Sciatic nerve (tissue), 2 donors: ENCODE results near the gene WWC1. TPM values are rescaled to one million over a fixed set of nuclear protein-coding genes. Genes with fewer than 3 reads are reported as not detected.
"Not testable (repeated sequence)": the region's sequence is repeated elsewhere in the genome, so short reads cannot be mapped to it uniquely, and the experiment has no call there.

Experiments
- ATAC-seq: fragments of 200-7000 bp; cut with Tn5 transposase; one replicate; pipeline ENCODE4 v1.9.1; 2020; ENCODE audit warnings: mild to moderate bottlenecking, moderate library complexity
- DNase-seq: peaks from one replicate; pipeline ENCODE4 v3.0.0-alpha.2; 2020; ENCODE audit warnings: low spot score
- intact Hi-C: fragments of 100-400 bp; cut with DNase I; formaldehyde crosslinking; loops from one replicate; pipeline ENCODE4 v1.14.2; 2022
- total RNA-seq: library from RNA; stranded (reverse); fragmentation: NEBNext Ultra II Directional; extraction: Animal tissue kit (Norgen Biotek cat#: 25700); gene quantifications from one replicate; pipeline ENCODE4 v1.2.1, GENCODE V29; 2021
- donor health status: DM: no; HTN: no; CAD: no.
- donor health status: DM: no; HTN: no; CAD: no.

Gene WWC1
- total RNA-seq, 1 donor from 2014 or later: 2.1 TPM

GRCh38 chr5:168324859-168325630 lies 33.6 kb downstream of the WWC1 start:
- intact Hi-C loops: no loop called here
- no peak for DNase-seq
- no peak for ATAC-seq

GRCh38 chr5:168327019-168327421 lies 35.6 kb downstream of the WWC1 start:
- no peak for ATAC-seq
- no peak for DNase-seq
- intact Hi-C loops: no loop called here

- no peak for ATAC-seq
- intact Hi-C loops: no loop called here
- no peak for DNase-seq
Observed at GRCh38 chr5:168327451-168327850, 36.0 kb downstream of the WWC1 start.

GRCh38 chr5:168327994-168328393 lies 36.5 kb downstream of the WWC1 start:
- ATAC-seq (no peak), DNase-seq (no peak)
- intact Hi-C loops: no loop called here

- ATAC-seq (no peak), DNase-seq (no peak)
- intact Hi-C loops: no loop called here
Observed at GRCh38 chr5:168328814-168329213, 37.4 kb downstream of the WWC1 start.

- DNase-seq (no peak), ATAC-seq (no peak)
- intact Hi-C loops: no loop called here
Observed at GRCh38 chr5:168329302-168329701, 37.9 kb downstream of the WWC1 start.

GRCh38 chr5:168332042-168332441 lies 40.6 kb downstream of the WWC1 start:
- DNase-seq: no peak
- no peak for ATAC-seq
- intact Hi-C loops: no loop called here

- intact Hi-C loops: no loop called here
- no peak for DNase-seq
- ATAC-seq: no peak
Observed at GRCh38 chr5:168334280-168334679, 42.8 kb downstream of the WWC1 start.

- DNase-seq (no peak), ATAC-seq (peak; percentile 44)
- intact Hi-C loops: no loop called here
Observed at GRCh38 chr5:168334695-168335094, 43.2 kb downstream of the WWC1 start.

GRCh38 chr5:168337361-168337760 lies 45.9 kb downstream of the WWC1 start:
- DNase-seq (no peak), ATAC-seq (no peak)
- intact Hi-C loops: no loop called here

- ATAC-seq (no peak), DNase-seq (no peak)
- intact Hi-C loops: no loop called here
Observed at GRCh38 chr5:168339109-168339771, 47.8 kb downstream of the WWC1 start.

GRCh38 chr5:168339772-168340140 lies 48.3 kb downstream of the WWC1 start:
- ATAC-seq, intact Hi-C loops, DNase-seq: not testable (repeated sequence)

- DNase-seq: no peak
- intact Hi-C loops: no loop called here
- ATAC-seq: no peak
Observed at GRCh38 chr5:168340487-168340886, 49.0 kb downstream of the WWC1 start.

GRCh38 chr5:168341178-168341577 lies 49.7 kb downstream of the WWC1 start:
- no peak for ATAC-seq
- no peak for DNase-seq
- intact Hi-C loops: no loop called here

GRCh38 chr5:168342151-168342825 lies 50.8 kb downstream of the WWC1 start:
- DNase-seq (no peak), ATAC-seq (no peak)
- intact Hi-C loops: no loop called here

- ATAC-seq (no peak), DNase-seq (no peak)
- intact Hi-C loops: no loop called here
Observed at GRCh38 chr5:168342985-168343384, 51.5 kb downstream of the WWC1 start.

- ATAC-seq (no peak), DNase-seq (no peak)
- intact Hi-C loops: no loop called here
Observed at GRCh38 chr5:168346417-168346816, 55.0 kb downstream of the WWC1 start.

- intact Hi-C loops: no loop called here
- ATAC-seq: no peak
Observed at GRCh38 chr5:168347368-168348083, 56.1 kb downstream of the WWC1 start.

GRCh38 chr5:168348084-168348414 lies 56.6 kb downstream of the WWC1 start:
- intact Hi-C loops: no loop called here
- no peak for DNase-seq

More at GRCh38 chr5:168347368-168348083, 56.1 kb downstream of the WWC1 start:
- no peak for DNase-seq

GRCh38 chr5:168350315-168350714 lies 58.9 kb downstream of the WWC1 start:
- DNase-seq: no peak
- intact Hi-C loops: no loop called here
- no peak for ATAC-seq

More at GRCh38 chr5:168348084-168348414, 56.6 kb downstream of the WWC1 start:
- no peak for ATAC-seq
